22Rv1 (cell line): ENCODE data around the gene SLC66A2.

Source experiments
- ZFX ChIP-seq: fragments of 450-650 bp; IDR thresholded peaks from 2 replicates; pipeline ENCODE4 v1.6.1; 2017; ENCODE audit warnings: antibody characterized with exemption, borderline replicate concordance
- TF ChIP-seq, protein P1 (sequence below): fragments of 450-650 bp; IDR thresholded peaks from 2 replicates; pipeline ENCODE4 v1.5.1; 2017; ENCODE audit warnings: mild to moderate bottlenecking

DNA sequence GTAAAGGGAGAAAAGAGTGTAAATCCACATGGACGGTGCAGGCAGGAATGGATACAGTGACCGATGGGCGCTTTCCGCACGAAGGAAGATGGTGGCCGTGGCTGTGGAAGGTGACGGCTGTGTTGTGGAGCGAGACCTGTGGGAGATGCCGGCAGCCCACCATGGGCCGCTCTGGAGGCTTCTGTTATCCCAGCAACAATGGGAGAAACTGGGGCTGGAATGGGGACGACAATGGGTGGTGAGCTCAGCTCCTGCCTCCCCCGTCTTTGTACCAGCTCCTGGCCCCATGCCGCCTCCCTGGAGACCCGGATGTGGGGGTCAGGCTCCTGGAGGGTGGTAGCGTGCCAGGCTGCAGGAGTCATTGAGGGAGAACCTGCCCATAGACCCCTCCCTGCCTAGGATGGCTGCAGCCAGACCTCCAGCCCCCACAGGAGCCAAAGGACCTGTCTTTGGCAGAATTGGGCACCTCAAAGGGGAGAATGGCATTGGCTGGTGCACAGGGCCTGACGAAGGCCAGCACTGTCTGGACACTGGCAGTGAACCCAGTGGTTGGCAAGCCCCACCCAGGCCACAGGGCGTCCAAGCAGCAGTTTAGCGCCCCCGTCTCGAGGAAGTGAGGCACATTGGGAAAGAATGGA is 72.6 kb downstream of the SLC66A2 start:
- TF ChIP-seq, protein P1, sequence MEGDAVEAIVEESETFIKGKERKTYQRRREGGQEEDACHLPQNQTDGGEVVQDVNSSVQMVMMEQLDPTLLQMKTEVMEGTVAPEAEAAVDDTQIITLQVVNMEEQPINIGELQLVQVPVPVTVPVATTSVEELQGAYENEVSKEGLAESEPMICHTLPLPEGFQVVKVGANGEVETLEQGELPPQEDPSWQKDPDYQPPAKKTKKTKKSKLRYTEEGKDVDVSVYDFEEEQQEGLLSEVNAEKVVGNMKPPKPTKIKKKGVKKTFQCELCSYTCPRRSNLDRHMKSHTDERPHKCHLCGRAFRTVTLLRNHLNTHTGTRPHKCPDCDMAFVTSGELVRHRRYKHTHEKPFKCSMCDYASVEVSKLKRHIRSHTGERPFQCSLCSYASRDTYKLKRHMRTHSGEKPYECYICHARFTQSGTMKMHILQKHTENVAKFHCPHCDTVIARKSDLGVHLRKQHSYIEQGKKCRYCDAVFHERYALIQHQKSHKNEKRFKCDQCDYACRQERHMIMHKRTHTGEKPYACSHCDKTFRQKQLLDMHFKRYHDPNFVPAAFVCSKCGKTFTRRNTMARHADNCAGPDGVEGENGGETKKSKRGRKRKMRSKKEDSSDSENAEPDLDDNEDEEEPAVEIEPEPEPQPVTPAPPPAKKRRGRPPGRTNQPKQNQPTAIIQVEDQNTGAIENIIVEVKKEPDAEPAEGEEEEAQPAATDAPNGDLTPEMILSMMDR: no peak
- TF ChIP-seq ZFX: no peak
